HT-29 (cell line): ENCODE results near the gene NUDT19. TPM values are rescaled to one million over a fixed set of nuclear protein-coding genes. Genes with fewer than 3 reads are reported as not detected.
"Not testable (repeated sequence)": the region's sequence is repeated elsewhere in the genome, so short reads cannot be mapped to it uniquely, and the experiment has no call there.

Source experiments
- DNase-seq: peaks from one replicate; pipeline ENCODE4 v3.0.0-alpha.2; 2015; ENCODE audit warnings: low spot score
- total RNA-seq: library from RNA; depleted of rRNA; stranded (reverse); fragments of >200 nt; shearing (Covaris generic); gene quantifications from 2 replicates; pipeline ENCODE4 v1.2.3, GENCODE V29; 2014

The NUDT19 gene
- total RNA-seq, 1 experiment from 2014 or later: 18.4 TPM

DNA sequence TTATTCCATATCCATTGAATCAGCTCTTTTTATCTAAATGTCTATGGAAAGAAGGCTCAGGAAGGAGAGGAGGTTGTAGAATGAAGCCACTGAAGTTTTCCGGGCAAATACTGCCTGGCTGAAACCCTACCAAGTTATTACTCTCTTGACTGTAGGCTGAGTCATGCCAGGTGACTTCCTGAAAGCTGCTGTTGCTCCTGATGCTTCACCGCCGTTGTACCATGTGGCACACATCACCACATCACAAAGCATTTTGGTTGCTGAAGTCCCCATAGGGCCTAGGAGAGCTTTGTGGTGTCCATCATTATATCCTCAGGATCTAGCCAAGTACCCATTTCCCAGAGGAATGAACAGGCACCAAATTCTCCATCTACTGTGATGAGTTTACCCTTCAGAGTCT is 16.8 kb downstream of the NUDT19 start:
- DNase-seq: no peak

DNA sequence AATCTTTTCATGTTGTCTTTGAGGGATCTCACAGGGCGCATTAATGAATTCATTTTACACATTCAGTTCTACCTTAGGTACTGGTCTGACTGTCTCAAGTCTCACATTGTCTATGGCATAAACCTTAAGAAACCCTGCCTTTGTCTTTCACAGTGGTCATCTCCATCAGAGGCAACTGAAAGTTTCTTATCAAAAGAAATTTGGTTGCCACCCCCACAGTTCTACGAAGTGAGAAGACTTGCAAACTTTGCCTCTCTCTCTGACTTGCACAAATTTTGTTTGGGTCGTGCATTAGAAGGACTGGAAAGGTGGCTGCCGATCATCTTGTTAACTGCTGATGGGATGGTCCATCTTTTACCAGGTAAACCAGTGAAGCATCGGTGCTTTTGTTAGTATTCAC is 17.4 kb downstream of the NUDT19 start:
- no peak for DNase-seq

DNA sequence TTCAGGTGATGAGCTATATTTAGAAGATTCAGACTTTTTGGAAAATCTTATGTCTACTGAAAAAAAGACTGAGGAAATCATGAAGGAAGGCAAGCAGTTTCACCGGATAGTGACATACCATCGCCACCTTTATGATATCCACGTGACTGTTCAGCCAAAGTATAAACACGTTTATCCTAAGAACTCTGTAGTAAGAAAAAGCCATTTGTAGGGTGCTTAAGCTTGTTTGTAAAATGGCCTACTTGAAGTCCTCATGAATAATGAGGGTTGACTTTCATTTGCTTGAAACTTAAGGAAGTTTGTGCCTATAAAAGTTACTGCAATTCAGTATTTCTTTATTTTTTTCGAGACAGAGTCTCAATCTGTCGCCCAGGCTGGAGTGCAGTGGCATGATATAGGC is 20.1 kb downstream of the NUDT19 start:
- DNase-seq: no peak

DNA sequence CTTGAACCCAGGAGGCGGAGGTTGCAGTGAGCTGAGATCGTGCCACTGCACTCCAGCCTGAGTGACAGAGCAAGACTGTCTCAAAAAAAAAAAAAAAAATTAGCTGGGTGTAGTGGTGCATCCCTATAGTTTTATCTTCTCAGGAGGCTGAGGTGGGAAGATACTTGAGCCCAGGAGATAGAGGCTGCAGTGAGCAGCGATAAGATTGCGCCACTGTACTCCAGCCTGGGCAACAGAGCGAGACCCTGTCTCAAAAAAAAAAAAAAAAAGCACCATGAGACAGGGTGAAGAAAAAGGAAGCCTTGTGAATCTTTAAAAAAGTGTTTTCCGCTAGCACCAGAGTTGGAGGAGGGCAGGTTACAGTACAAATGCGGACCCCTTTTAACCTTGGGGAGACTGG is 24.6 kb downstream of the NUDT19 start:
- not testable (repeated sequence) for DNase-seq

DNA sequence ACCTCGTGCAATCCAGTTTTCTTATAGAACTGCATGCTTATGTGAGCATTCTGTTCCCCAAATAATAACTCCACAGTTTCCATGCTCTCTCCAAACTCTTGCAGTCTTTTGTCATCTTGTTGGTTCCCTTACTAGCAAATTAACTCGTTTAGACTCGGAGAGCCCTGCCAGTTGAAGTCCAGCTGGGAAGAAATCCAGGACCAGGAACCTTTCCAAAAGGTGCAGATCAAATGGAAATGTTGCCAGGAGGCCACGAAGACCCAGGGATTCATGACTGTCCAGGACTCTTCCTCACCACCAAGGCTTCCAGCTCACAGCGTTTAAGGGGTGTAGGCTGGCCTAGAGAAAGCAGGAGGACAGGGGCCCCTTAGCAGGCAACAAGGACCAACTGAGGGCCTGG is 25.9 kb downstream of the NUDT19 start:
- no peak for DNase-seq

DNA sequence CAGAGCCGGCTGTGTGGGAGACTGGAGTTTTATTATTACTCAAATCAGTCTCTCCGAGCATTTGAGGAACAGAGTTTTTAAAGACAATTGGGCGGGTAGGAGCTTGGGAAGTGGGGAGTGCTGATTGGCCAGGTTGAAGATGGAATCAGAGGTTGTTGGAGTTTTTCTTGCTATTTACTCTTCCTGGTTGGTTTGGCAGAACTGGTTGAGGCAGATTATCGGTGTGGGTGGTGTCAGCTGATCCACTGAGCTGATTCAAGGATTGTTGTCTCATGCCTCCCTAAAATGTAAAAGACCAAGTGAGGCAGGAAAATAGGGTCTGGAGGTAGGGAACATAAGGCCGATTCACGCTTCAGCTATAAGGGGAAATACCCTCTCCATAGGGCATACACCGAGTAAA is 26.7 kb downstream of the NUDT19 start:
- peak; percentile 75 for DNase-seq

DNA sequence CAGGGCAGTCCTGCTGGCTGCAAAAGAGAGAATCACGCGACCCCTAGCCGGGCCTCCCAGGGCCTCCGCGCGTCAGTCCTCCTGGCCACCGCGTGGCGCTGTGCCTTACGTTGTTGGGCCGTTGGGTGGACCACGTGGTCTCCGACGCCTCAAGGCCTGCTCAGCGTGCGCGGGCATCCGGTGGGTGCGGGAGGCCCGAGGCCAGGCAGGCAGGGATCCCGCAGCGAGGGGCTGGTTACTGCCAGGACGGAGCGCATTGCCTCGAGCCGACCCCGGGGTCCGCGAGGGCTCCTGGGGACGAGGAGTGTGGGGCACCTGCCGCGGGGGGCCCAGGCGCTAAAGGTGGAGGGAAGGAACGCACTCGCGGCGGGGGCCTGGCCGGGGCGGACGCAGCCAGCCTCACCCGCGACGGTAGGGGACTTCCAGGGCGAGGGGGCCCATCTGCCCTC is 28.0 kb downstream of the NUDT19 start, which contains the start of gene TDRD12:
TDRD12 (plus strand) TSS at position 157 of the 449 bp plus-strand sequence. CDS start 306 bp downstream, outside the sequence.
- no peak for DNase-seq

DNA sequence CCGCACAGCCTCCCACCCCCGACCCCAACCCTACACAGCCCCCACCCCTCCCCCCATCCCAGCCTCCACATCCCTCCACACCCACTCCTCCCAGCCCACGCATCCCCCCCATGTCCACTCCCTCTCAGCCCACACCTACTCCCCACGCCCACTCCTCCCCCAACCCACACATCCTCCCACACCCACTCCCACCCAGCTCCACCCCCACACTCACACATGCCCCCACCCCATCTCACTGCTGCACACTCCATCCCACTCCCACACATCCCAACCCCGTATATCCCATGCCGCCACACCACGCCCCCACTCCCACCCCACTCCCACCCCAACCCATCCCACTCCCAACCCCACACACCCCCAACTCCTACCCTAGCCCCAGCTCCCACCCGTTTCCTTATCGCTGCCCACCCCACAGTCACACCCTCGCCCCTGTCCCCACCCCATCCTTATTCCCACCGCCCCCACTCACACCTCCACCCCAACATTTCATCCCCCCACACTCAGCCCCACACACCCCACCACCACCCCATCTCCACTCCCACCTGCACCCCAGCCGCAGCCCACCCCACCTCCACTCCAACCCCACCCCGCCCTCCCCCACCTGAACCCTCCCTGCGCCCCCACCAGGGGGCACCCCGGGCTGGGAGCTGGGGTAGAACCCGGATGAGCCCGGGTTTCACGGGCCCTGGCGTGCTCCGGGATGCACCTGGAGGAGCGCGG is 28.8 kb downstream of the NUDT19 start:
- DNase-seq: no peak

DNA sequence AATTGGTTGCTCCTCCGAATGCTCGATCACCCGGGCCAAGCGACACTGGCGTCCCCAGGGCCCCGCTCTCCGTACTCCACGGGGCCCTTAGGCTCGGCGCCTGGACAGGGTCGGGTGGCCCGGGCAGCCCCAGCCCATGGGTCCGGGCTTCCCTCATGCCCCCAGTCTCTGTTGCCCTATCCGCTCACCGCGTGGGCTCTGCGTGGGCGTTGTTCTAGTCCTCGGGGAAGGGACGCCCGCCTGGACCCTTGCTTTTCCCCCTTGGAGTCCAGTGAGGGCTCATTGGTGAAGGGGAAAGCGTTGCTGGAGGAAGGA is 29.3 kb downstream of the NUDT19 start:
- DNase-seq: no peak

DNA sequence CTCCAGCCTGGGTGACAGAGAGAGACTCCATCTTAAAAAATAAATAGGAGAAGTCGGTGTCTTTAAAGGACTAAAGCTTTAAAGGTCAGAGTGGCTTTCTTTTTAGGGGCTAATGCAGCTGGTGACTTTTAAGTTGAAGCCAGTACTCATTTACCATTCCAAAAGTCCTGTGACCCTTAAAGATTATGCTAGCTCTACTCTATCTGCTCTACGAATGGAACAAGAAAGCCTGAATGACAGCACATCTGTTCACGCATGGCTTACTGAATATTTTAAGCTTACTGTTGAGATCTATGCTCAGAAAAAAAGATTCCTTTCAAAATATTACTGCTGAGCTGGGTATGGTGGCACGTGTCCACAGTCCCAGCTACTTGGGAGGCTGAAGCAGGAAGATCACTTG is 44.3 kb downstream of the NUDT19 start:
- DNase-seq: no peak

DNA sequence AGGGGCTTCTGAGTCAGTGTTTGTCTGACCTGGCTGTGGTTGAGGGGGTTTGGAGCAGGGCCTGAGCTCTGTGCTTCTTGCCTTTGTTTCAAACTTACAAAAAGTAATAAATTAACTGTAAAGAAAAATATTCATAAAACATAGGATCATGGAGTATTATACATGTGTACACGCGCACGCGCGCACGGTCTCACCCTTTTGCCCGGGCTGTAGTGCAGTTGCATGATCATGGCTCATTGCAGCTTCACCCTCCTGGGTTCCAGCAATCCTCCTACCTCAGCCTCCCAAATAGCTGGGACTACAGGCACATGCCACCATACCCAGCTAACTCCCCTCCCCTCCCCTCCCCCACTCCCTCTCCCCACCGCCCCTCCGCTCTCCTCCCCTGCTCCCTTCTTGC is 51.4 kb downstream of the NUDT19 start:
- no peak for DNase-seq

DNA sequence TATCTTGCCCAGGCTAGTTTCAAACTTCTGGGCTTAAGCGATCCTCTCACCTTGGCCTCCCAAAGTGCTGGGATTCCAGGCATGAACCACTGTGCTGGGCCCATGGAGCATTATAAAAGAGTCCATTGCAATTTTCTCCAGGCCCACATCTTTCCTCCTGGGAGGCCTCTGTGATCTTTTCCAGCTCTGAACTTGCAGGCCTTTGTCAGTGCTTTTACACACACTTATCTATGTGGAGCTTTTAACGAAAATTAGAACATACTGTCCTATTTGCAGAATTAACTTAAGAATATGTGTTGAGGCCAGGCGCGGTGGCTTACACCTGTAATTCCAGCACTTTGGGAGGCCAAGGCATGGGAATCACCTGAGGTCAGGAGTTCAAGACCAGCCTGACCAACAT is 51.8 kb downstream of the NUDT19 start:
- no peak for DNase-seq

DNA sequence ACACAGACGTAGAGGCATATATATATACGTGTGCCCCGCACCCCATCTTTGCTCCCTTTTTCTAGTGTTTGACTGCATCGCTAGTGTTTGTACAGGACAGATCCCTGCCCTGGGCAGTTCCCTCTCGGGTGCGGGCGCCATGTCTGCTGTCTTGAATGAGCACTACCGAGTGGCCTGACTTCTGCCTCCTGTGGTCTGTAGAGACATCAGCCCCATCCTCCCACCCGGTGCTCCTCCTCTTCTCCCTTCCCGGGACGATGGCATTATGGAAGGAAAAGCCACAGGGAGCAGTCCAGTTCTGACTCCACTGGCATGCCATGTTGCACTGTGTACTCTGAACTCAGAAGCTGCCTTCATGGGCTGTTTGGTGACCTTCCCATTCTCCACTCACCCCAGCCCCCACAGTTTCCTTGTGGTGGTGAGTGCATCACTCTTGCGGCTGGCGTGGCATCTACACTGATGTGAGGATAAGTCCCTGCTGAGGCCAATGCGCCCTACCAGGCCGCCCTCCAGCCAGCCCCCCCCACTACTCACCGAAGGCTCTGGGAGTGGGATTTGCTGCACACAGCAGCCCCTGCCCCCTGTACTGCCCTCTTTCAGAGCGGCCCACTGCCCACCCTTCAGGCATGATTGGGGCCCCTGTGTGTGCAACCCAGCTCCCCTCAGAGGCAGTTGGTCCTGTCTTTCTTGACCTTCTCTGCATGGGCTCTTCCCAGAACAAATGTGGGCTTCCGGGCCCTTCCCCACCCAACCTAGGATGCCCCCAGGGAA is 53.1 kb downstream of the NUDT19 start:
- no peak for DNase-seq

DNA sequence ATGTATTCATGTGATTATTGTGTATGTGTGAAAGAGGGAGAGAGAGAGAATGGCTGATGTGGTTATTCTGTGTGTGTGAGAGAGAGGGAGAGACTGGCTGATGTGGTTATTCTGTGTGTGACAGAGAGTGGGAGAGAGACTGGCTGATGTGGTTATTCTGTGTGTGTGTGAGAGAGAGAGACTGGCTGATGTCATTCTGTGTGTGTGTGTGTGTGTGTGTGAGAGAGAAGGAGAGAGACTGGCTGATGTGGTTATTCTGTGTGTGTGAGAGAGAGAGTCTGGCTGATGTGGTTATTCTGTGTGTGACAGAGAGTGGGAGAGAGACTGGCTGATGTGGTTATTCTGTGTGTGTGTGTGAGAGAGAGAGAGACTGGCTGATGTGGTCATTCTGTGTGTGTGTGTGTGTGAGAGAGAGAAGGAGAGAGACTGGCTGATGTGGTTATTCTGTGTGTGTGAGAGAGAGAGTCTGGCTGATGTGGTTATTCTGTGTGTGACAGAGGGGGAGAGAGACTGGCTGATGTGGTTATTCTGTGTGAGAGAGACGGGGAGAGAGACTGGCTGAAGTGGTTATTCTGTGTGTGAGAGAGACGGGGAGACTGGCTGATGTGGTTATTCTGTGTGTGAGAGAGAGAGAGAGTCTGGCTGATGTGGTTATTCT is 54.1 kb downstream of the NUDT19 start:
- not testable (repeated sequence) for DNase-seq

DNA sequence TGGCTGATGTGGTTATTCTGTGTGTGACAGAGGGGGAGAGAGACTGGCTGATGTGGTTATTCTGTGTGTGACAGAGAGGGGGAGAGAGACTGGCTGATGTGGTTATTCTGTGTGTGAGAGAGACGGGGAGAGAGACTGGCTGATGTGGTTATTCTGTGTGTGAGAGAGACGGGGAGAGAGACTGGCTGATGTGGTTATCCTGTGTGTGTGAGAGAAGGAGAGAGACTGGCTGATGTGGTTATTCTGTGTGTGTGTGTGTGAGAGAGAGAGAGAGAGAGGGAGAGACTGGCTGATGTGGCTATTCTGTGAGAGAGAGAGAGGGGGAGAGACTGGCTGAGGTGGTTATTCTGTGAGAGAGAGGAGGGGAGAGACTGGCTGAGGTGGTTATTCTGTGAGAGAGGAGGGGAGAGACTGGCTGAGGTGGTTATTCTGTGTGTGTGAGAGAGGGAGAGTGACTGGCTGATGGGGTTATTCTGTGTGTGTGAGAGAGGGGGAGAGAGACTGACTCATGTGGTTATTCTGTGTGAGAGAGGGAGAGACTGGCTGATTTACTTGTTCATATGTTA is 55.1 kb downstream of the NUDT19 start:
- not testable (repeated sequence) for DNase-seq

DNA sequence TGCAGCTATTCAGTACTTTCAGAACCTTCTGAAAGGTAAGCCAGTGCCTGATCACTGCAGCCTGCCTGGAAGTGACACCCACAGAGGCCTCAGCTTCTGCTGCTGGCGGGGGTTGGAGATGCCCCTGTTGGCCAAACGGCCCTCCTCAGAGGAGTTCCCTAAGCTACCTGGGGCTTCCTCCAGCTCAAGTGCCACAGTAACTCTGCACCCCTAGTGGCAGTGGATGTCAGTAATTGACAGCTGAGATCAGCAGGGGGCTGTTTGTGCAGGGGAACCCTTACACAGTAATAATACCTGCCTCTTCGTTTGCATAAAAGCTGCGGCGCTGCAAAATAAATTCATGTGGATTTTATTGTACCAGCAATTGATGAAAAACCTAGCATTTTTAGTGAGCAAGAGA is 56.9 kb downstream of the NUDT19 start:
- peak; percentile 41 for DNase-seq

DNA sequence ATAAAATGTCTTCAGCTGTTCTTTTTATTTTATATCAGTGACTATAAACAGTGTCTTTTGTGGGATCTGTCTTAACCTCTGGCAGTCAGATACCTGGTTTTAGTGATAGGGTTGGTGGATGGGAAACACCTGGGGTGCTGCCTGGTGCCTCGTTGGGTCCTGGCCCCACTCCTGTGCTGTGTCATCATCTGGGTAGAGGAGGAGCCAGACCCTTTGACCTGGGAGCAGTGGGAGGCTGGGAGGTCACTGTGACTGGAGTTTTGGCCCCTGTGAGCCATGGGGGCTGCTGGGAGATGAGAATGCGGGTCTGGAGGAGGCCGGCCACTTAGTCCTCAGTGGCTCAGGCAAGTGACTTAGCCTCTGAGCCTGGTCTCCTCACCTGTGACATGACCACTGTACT is 57.3 kb downstream of the NUDT19 start:
- no peak for DNase-seq

DNA sequence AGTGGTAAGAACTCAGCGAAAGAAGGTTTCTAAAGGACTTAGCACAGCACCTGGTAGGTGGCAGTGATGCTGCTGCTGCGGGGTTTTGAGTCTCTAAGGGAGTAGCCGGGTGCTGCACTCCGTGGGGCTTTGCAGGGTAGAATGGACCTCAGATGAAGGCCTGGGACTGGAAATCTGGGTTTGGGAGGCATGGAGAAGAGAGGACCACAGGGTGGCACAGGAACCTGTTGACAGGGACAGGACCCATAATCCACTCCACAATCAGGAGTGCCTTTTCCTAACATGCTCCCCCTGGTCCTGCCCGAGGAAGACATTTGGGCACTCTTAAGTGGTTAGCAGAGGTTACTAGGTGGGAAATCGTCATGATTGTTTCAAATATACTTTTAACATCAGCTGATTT is 57.7 kb downstream of the NUDT19 start:
- DNase-seq: no peak

DNA sequence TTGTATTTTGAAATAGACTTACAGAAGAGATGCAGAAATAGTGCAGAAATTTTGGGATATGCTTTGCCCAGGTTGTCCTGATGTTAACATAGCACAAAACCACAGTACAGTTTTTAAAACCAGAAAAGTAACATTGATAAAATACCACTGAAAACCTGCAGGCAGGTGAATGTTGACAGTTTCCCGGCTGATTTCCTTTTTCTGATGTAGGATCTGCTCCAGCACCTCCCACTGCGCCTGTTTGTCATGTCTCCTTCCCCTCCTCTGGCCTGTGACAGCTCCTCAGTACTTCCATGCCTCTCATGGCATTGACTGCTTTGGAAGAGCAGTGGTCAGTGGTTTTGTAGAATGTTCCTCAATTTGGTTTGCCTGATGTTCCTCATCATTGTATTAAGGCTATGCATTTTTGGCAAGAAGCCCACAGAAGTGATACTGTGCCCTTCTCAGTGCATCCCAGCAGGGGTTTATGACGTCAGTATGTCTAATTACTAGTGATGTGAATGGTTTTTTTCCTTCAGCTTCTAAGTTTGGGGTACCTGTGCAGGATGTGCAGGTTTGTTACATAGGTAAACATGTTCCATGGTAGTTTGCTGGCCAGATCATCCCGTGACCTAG is 58.9 kb downstream of the NUDT19 start:
- DNase-seq: no peak

DNA sequence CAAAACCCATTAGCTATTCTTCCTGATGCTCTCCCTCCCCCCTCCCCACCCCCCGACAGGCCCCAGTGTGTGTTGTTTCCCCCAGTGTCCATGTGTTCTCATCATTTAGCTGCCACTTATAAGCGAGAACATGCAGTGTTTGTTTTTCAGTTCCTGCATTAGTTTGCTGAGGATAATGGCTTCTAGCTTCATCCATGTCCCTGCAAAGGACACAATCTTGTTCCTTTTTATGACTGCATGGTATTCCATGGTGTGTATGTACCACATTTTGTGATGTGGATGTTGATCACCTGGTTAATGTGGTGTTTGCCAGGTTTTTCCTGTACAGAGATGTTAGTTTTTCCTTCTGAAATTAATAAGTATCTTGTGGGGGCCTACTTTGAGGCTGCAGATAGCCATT is 59.4 kb downstream of the NUDT19 start:
- no peak for DNase-seq

DNA sequence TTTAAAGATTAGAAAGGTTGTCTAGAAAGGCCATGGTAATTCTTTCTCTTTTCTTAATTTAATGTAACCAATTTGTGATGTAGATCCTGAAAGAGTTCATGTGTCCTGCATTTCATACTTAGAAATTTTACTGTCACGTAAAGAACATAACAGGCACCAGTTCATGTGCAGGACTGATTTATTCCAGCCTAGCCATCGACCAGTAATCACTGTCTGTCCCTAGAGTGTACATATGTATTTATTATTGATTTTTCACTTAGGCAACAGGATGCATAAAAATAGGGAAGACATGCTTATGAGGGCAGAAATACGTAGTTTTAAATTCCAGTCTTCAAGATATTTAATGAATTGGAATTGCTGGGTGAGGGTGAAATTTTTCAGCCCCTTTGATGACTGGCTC is 65.6 kb downstream of the NUDT19 start:
- DNase-seq: no peak
